Mammary epithelial cell (primary cell): ENCODE measurements around the gene CACNA1A.

ENCODE experiments used
- EZH2 ChIP-seq: IDR thresholded peaks from 2 replicates; pipeline ENCODE4 v1.6.1; 2012; ENCODE audit warnings: low read length, inconsistent platforms, borderline replicate concordance
- TF ChIP-seq, protein P1 (sequence below), 2 donors: IDR thresholded peaks in 1 of 2; conservative IDR thresholded peaks in 1 of 2; 2 replicates each; pipeline ENCODE4 v1.5.1; 2011 to 2012; ENCODE audit warnings: inconsistent platforms in 2 of 2, low read length in 2 of 2, mild to moderate bottlenecking in 2 of 2, control low read depth in 1 of 2, low read depth in 1 of 2; ENCODE audit not compliant: insufficient read depth in 1 of 2; ENCODE audit errors: extremely low read depth in 1 of 2

DNA sequence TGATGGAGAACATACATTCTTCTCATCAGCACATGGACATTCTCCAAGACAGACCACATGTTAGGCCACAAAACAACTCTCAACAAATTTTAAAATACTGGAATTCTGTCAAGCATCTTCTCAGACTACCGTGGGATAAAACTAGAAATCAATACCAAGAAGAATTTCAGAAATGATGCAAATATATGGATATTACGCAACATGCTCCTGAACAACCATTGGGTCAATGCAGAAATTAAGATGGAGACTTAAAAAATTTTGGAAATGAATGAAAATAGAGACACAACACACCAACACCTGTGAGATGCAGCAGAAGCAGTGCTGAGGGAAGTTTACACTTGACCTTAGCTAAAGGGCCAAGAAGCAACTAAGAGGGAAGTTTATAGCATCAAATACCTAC is 162.8 kb downstream of the CACNA1A start:
- TF ChIP-seq, protein P1, sequence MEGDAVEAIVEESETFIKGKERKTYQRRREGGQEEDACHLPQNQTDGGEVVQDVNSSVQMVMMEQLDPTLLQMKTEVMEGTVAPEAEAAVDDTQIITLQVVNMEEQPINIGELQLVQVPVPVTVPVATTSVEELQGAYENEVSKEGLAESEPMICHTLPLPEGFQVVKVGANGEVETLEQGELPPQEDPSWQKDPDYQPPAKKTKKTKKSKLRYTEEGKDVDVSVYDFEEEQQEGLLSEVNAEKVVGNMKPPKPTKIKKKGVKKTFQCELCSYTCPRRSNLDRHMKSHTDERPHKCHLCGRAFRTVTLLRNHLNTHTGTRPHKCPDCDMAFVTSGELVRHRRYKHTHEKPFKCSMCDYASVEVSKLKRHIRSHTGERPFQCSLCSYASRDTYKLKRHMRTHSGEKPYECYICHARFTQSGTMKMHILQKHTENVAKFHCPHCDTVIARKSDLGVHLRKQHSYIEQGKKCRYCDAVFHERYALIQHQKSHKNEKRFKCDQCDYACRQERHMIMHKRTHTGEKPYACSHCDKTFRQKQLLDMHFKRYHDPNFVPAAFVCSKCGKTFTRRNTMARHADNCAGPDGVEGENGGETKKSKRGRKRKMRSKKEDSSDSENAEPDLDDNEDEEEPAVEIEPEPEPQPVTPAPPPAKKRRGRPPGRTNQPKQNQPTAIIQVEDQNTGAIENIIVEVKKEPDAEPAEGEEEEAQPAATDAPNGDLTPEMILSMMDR (conservative IDR thresholded peaks at IDR 0.05 in 1 of 2, IDR thresholded peaks at IDR 0.05 in 1 of 2; ENCODE audit: extremely low read depth in 1 of 2, insufficient read depth in 1 of 2, low read depth in 1 of 2, low read length in 2 of 2) = no peak
- TF ChIP-seq EZH2 = no peak
